ENCODE measurements around the gene GSE1.
A peak's percentile ranks its signal among the peaks of the same experiment; 100 is the strongest.

The GSE1 gene

DNA sequence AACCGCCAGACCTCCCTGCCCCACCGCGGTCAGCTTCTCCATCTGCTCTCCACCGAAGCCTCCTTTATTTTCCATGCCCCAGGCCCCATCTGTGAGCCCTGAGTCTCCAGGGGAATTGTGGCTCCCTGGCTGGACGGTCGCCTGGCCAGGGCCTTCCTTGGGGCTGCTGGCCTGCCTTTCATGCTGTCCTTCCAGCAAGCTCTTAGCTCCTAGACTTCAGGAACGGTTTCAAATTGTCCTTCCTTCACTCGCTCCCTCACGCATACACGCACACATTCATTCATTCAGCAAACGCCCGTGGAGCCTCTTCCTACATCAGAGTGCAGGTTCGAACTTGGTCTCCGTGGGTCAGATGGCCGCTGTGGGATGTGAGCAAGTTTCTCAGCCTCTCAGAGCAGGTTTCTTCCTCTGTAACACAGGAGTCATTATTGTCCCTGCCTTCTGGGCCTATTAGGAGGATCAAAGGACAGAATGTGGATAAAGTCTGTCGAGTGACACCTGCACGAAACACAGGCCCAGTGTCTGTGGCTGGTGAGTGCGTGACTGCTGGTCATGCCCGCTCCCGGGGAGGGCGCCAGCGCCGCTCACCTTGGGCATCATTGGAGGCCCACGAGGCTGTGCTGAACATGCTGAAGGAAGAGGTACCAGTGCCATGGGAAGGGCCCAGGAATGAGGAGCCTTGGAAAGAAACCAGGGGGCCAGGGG, 18.7 kb upstream of the GSE1 start:
- Histone ChIP-seq H3K9me3 (ENCODE audit: severe bottlenecking) (no peaks in the 10 kb centered on the region), H3K36me3 (ENCODE audit: low read depth) (no peaks in the 10 kb centered on the region), H3K4me3 (ENCODE audit: severe bottlenecking) (no peak overlapping the region), H3K27ac (ENCODE audit: poor library complexity, severe bottlenecking) (no peak overlapping the region), H3K4me1 (ENCODE audit: insufficient read depth, poor library complexity, severe bottlenecking) (no peaks in the 10 kb centered on the region), H3K27me3 (ENCODE audit: insufficient read depth, poor library complexity, severe bottlenecking) (no peaks in the 10 kb centered on the region)
- no peak; the same call in 2 of the 3 replicates for ATAC-seq (ENCODE audit: low read depth)
- no peak for DNase-seq (ENCODE audit: low spot score)
- TF ChIP-seq, protein P1, sequence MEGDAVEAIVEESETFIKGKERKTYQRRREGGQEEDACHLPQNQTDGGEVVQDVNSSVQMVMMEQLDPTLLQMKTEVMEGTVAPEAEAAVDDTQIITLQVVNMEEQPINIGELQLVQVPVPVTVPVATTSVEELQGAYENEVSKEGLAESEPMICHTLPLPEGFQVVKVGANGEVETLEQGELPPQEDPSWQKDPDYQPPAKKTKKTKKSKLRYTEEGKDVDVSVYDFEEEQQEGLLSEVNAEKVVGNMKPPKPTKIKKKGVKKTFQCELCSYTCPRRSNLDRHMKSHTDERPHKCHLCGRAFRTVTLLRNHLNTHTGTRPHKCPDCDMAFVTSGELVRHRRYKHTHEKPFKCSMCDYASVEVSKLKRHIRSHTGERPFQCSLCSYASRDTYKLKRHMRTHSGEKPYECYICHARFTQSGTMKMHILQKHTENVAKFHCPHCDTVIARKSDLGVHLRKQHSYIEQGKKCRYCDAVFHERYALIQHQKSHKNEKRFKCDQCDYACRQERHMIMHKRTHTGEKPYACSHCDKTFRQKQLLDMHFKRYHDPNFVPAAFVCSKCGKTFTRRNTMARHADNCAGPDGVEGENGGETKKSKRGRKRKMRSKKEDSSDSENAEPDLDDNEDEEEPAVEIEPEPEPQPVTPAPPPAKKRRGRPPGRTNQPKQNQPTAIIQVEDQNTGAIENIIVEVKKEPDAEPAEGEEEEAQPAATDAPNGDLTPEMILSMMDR (IDR thresholded peaks at IDR 0.05; ENCODE audit: poor library complexity, severe bottlenecking): no peak

DNA sequence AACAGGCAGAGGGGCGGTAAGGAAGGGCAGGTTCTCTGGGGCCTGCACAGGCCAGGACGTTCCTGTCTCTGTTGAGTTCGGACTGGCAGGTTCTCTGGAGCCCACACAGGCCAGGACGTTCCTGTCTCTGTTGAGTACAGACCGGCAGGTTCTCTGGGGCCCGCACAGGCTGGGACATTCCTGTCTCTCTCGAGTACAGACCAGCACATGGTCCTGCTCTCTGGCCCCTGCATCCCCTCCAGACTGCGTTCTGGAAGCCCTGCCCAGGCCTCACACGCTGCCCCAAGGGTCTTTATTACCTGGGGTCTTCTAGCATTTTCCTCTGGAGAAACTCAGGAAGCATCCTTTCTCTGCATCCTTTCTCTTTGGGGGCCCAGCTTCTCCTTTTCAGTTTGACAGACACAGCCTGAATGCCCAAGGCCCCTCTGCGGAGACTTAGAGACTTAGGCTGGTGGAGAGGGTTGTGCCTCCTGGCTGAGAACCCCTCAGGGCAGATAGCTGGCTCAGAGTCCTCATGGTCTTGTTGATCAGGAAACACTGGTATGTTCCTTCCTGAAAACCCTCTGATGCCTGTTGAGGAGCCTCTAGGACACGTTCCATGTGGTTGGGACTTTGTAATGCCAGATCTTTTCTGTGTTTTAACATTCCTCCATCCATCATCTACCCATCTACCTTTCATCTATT, 18.0 kb upstream of the GSE1 start:
- Histone ChIP-seq H3K4me3 (ENCODE audit: severe bottlenecking) (no peak overlapping the region), H3K4me1 (ENCODE audit: insufficient read depth, poor library complexity, severe bottlenecking) (no peaks in the 10 kb centered on the region), H3K9me3 (ENCODE audit: severe bottlenecking) (no peaks in the 10 kb centered on the region), H3K27ac (ENCODE audit: poor library complexity, severe bottlenecking) (no peak overlapping the region), H3K36me3 (ENCODE audit: low read depth) (no peaks in the 10 kb centered on the region), H3K27me3 (ENCODE audit: insufficient read depth, poor library complexity, severe bottlenecking) (no peaks in the 10 kb centered on the region)
- TF ChIP-seq, protein P1 (IDR thresholded peaks at IDR 0.05; ENCODE audit: poor library complexity, severe bottlenecking): no peak
- DNase-seq (ENCODE audit: low spot score): no peak
- ATAC-seq (ENCODE audit: low read depth): 0 out of 3 replicates have a peak, but pooled peaks have one; percentile 10

DNA sequence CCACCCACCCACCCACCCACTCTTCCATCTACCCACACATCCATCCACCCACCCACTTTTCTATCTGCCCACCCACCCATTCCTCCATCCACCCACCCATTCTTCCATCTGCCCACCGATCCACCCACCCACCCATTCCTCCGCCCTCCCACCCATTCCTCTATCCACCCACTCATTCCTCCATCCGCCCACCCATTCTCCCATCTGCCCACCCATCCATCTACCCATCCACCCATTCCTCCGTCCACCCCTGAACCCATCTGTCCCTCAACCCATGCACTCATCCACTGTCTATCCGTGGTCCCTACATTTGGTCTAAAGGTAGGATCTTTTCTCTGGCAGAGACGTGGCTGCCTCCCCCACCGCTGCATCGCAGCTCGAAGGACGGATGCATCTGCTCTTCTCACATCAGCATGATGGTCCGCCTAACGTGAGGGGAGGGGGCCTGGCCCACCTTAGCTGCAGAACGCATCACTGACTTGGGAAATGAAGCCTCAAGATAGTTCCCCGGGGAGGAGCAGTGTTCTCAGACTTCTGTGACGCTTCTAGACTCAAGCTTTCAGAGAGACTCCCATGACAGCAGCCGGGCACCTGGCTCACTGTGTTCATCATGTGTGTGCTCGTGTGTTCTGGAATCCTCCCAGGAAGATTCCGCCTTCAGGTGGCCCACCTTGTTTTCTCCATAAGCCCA, 17.2 kb upstream of the GSE1 start:
- H3K9me3 ChIP-seq (ENCODE audit: severe bottlenecking): no peaks in the 10 kb centered on the region
- H3K27me3 ChIP-seq (ENCODE audit: insufficient read depth, poor library complexity, severe bottlenecking): no peaks in the 10 kb centered on the region
- no peaks in the 10 kb centered on the region for H3K36me3 ChIP-seq (ENCODE audit: low read depth)
- DNase-seq (ENCODE audit: low spot score): no peak
- no peaks in the 10 kb centered on the region for H3K4me1 ChIP-seq (ENCODE audit: insufficient read depth, poor library complexity, severe bottlenecking)
- ATAC-seq (ENCODE audit: low read depth): no peak
- TF ChIP-seq, protein P1 (IDR thresholded peaks at IDR 0.05; ENCODE audit: poor library complexity, severe bottlenecking): no peak
- H3K4me3 ChIP-seq (ENCODE audit: severe bottlenecking): no peak overlapping the region
- no peak overlapping the region for H3K27ac ChIP-seq (ENCODE audit: poor library complexity, severe bottlenecking)

DNA sequence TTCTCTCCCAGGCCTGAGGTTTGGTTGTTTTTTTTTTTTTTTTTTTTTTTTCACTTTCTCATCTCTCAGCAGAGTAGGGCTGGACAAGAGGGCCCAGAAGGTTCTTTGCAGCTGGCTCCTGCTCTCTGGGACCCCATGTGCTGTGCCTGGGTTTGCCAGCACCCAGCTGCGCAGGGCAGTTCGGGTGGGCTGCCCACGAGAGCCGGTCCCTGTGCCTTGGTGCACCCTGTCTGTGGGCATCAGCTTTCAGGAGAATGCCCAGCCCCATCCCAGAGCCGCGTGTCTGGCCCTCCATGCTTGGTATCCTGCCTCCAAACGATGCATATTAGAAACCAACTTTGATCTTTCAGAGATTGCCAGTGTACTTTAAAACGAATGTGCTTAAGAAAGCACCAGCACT, 15.0 kb upstream of the GSE1 start:
- Histone ChIP-seq H3K36me3 (ENCODE audit: low read depth) (no peaks in the 10 kb centered on the region), H3K4me1 (ENCODE audit: insufficient read depth, poor library complexity, severe bottlenecking) (no peaks in the 10 kb centered on the region), H3K4me3 (ENCODE audit: severe bottlenecking) (no peak overlapping the region), H3K9me3 (ENCODE audit: severe bottlenecking) (no peaks in the 10 kb centered on the region), H3K27ac (ENCODE audit: poor library complexity, severe bottlenecking) (no peak overlapping the region), H3K27me3 (ENCODE audit: insufficient read depth, poor library complexity, severe bottlenecking) (no peaks in the 10 kb centered on the region)
- ATAC-seq (ENCODE audit: low read depth): no peak
- TF ChIP-seq, protein P1 (IDR thresholded peaks at IDR 0.05; ENCODE audit: poor library complexity, severe bottlenecking): no peak
- DNase-seq (ENCODE audit: low spot score): no peak

All from RWPE2 (cell line).